Measurements from ENCODE around the gene DPYSL4.

- TF ChIP-seq CTCF (conservative IDR thresholded peaks at IDR 0.05; ENCODE audit: low read depth in 2 of 2) (no peak), CREB1 (CRISPR knock-in tag; IDR thresholded peaks at IDR 0.05; ENCODE audit: low read depth) (no peak)
Observed at GRCh38 chr10:132210766-132211165, 24.0 kb downstream of the DPYSL4 start.

Measured in GM23338 (cell line).